PFSK-1 (cell line): ENCODE results near the gene SUPT5H.

ENCODE experiments used
- POLR2AphosphoS5 ChIP-seq: IDR thresholded peaks from 2 replicates; pipeline ENCODE4 v1.6.1; 2012; ENCODE audit warnings: low read depth, mild to moderate bottlenecking, control low read depth, low read length, moderate library complexity
- TF ChIP-seq, protein P1 (sequence below), 2 experiments: IDR thresholded peaks; 2 replicates each; pipeline versions ENCODE4 v1.6.1 to v1.8.0; 2011 to 2012; ENCODE audit warnings: low read depth in 2 of 2, low read length in 2 of 2, control low read depth in 1 of 2, inconsistent platforms in 1 of 2, mild to moderate bottlenecking in 1 of 2, moderate library complexity in 1 of 2; ENCODE audit not compliant: insufficient read depth in 1 of 2

DNA sequence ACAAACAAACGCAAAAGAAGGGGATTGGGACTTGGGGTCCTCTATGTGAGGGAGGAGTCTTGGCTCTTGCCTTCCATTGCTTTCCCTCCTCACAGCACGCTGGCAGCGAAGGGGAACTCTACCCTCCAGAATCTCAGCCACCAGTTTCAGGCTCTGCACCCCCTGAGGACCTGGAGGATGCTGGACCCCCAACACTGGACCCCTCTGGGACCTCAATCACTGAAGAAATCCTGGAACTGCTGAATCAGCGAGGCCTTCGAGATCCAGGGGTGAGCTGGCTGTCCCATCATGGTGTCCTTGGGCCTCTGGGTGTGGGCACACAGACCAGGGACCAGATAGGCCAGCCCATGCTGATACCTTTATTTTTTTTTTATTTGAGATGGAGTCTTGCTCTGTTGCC lies 23.4 kb upstream of the SUPT5H start:
- TF ChIP-seq, protein P1, sequence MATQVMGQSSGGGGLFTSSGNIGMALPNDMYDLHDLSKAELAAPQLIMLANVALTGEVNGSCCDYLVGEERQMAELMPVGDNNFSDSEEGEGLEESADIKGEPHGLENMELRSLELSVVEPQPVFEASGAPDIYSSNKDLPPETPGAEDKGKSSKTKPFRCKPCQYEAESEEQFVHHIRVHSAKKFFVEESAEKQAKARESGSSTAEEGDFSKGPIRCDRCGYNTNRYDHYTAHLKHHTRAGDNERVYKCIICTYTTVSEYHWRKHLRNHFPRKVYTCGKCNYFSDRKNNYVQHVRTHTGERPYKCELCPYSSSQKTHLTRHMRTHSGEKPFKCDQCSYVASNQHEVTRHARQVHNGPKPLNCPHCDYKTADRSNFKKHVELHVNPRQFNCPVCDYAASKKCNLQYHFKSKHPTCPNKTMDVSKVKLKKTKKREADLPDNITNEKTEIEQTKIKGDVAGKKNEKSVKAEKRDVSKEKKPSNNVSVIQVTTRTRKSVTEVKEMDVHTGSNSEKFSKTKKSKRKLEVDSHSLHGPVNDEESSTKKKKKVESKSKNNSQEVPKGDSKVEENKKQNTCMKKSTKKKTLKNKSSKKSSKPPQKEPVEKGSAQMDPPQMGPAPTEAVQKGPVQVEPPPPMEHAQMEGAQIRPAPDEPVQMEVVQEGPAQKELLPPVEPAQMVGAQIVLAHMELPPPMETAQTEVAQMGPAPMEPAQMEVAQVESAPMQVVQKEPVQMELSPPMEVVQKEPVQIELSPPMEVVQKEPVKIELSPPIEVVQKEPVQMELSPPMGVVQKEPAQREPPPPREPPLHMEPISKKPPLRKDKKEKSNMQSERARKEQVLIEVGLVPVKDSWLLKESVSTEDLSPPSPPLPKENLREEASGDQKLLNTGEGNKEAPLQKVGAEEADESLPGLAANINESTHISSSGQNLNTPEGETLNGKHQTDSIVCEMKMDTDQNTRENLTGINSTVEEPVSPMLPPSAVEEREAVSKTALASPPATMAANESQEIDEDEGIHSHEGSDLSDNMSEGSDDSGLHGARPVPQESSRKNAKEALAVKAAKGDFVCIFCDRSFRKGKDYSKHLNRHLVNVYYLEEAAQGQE (IDR thresholded peaks at IDR 0.05; ENCODE audit: insufficient read depth in 1 of 2, low read depth in 2 of 2, low read length in 2 of 2): no peak
- TF ChIP-seq POLR2AphosphoS5: no peak
